HG03457 (cell line): Measurements from ENCODE around the gene TECPR1.
A peak's percentile ranks its signal among the peaks of the same experiment; 100 is the strongest.

Source experiments
- ATAC-seq: cut with Tn5 transposase; IDR thresholded peaks from one replicate; pipeline ENCODE4 v1.9.1; 2021; ENCODE audit warnings: moderate number of reproducible peaks; ENCODE audit not compliant: unreplicated experiment

TECPR1 gene, protein sequence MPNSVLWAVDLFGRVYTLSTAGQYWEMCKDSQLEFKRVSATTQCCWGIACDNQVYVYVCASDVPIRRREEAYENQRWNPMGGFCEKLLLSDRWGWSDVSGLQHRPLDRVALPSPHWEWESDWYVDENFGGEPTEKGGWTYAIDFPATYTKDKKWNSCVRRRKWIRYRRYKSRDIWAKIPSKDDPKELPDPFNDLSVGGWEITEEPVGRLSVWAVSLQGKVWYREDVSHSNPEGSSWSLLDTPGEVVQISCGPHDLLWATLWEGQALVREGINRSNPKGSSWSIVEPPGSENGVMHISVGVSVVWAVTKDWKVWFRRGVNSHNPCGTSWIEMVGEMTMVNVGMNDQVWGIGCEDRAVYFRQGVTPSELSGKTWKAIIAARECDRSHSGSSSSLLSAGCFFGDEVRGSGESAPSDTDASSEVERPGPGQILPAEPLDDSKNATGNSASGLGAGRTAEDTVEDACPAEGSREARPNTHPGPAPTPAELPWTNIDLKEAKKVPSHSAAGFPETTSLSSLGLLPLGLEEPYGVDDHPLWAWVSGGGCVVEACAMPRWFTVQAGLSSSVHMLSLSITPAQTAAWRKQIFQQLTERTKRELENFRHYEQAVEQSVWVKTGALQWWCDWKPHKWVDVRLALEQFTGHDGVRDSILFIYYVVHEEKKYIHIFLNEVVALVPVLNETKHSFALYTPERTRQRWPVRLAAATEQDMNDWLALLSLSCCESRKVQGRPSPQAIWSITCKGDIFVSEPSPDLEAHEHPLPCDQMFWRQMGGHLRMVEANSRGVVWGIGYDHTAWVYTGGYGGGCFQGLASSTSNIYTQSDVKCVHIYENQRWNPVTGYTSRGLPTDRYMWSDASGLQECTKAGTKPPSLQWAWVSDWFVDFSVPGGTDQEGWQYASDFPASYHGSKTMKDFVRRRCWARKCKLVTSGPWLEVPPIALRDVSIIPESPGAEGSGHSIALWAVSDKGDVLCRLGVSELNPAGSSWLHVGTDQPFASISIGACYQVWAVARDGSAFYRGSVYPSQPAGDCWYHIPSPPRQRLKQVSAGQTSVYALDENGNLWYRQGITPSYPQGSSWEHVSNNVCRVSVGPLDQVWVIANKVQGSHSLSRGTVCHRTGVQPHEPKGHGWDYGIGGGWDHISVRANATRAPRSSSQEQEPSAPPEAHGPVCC

DNA sequence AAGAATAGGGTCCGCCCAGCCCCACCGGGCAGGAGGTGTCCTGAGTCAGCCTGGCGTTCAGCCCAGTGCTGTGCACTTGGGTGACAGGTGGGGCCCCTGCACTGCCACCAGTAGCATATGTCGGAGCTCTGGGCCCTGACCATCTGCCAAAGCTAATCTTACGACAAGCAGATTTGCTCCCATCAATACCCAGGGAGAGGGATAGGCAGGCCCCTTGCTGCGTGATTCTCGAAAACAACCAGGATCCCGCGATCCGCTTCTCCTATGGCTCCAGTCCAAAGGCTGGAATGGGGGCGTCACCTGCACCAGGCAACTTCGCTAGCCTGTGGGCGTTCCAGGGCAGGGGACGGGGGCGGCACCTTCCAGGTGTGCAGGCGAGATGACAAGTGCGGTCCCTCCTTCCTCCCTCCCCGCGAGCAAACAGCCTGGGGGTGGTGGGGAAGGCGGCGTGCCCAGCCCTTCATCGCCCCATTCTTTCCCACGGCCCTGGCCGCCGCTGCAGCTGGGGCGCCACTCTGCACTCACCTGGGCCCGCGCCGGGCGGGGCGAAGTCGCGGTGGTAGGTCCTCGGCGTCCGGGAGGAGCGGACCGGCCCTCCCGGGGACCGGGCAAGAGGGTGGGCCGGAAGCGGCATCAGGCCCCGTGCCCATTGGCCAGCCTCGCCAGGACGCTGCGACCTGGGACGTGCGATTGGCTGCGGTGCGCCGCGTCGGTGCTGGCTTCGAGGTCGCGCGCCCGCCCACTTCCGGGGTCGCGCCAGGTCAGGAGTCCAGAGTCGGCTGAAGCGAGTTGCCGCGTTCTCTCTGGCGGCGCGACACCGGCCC lies at the start of gene TECPR1:
Gene TECPR1, minus strand, starts transcription at position 632 of the 824 bp plus-strand sequence. CDS start 6,086 bp downstream, outside the sequence.
- peak; percentile 97 for ATAC-seq

DNA sequence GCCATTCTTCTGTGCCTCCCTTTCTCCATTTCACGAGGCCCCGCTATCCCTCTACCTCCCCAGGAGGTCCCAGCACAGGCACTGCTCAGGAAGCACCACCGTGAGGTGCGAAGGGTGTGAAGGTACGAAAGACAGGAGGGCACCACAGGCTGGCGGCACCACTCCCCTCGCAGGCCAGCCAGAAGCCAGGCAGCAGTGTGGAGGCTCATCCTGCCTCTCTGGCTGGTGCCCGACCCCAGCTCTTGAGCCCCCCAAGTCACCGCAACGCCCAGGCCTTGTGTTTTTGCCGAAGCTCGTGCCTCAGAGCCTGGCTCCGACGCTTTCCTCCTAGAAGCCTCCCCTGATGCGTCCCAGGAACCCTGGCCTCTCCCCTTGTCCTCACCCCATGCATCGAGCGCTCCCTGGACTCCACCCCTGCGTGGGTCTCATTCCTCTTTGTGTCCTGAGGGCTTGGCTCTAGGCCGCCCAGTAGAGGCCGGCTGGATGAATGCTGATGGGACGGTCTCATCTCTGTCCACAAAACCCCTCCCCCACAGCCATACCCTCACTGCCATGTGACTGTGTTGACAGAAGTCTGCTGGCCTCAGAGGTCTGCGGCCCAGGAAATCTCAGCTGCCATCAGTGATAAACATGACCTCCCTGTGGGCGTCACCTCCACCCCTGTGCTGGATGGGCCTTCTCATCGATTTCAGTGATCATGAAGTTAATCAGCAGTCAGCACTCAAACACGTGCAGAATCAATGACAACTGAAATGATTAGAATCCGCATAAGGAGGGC lies 48.8 kb upstream of the TECPR1 start:
- ATAC-seq, result no peak

DNA sequence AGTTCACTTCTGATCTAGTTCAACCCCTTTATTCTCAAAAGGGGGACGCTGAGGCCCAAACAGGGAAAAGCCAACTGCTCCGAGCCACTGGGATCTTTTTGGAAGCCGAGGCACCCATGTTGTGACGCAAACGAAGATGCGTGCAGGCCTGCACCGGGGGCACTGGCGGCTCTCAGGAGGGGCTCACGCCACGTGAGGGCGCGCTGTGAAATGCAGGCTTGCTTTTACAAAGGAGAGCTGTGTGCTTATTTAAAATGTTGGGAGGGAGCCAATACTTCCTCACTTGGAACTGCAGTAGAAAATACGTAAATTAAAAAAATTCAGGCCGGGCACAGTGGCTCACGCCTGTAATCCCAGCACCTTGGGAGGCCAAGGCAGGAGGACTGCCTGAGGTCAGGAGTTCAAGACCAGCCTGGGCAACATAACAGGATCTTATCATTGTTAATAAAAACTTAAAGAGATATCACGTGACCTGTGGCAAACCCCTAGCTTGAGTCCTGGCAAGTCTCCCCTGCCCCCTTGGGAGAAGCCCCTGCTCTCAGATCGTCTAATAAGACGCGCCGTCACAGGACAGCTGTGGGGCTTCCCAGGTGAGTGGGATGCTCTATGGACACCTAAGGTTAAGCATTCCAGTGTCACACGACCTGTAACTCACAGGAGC lies 45.7 kb upstream of the TECPR1 start:
- no peak for ATAC-seq

DNA sequence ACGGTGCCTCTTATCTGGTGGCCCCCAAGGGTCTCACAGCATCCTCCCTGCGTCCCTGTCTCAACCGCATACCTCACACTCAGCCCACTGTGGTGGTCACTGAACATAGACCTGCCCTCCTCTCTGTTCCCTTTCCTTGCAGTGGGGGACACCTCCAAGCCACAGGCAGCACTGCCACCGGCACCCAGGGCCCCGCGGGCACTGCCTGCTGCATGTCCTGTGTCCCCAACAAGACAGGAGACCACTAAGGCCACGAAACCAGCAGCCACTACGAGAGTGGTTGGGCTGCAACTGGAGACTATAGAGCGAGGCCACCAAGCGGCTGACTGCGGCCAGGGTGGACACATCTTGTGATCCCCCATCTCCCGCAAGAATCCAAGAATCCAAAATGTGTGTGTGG lies 44.8 kb upstream of the TECPR1 start:
- no peak for ATAC-seq

DNA sequence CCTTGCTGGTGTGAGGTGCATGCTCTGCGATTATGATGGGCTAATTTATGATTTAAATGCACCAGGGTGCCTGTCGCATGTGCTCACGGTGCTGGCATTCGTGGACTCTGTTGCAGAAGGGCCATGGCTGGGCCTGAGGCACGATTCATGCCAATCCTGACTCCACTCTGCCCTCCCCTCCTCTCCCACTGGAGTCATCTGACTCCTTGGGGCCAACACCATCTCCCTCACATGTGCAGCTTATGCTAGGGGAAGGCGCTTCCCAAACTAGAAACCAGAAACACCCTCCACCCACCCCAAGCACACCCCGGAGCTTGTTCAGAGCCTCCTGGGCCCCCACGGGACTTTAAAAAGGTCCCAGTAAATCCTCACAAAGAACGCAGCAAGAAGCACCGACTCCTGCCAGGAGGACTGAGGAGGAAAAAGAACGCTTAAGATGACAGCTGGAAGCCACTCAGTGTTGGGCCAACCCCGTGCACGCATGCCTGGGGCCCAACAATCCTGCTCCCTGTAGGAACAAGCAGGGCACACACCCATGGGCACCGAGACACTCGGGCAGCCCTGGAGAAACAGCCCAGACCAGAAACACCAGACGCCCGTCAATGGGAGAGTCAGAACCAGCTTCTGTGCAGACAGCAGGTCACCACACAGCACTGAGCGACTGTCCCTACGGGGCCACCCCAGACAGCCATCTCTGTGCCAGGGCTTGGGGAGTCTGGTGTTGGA lies 43.6 kb upstream of the TECPR1 start:
- ATAC-seq, result no peak

DNA sequence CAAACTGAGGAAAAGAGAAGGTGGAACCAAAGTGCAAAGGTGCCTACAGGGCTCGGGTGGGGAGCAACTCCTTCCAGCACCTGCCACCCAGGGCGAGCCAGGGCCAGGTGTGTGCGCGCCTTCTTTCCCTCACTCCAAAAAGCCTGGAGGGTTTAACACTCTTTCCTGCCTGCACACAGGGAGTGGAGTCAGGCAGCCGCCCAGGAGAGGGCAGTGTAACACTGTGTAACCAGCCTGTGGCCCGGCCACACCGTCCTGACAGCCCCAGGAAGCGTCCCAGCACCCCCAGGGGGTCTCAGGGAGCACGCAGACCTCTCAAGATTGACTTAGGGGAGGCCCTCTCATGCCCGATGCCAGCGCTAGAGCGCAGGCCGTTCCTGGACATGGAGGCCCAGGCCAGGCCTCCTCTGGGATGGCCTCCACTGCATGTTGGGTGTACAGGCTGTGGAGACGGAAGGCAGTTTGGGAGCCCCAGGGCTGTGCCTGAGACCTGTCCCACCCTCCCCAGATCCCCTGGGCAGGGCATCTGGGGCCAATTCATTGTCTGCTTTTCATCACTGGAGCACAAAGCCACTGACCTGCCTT lies 42.9 kb upstream of the TECPR1 start:
- ATAC-seq, result no peak

DNA sequence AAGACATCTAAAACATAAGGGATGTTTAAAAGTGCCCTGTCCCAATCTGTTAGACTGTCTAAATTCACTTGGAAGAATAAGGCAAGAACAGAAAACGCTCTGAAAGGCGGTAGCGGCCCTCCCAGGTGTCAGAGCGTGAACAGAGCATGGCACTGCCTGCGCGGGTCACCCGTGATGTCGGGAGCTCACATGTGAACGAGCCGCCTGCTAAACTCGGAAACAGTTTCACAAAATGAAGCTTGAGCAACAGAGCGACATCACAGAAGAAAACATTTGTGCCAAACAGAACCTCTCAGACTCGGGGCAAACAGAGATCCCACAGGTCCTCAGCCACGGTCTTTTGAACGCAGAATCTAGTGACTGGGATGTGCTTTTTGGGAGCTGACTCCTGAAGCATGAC lies 42.3 kb upstream of the TECPR1 start:
- no peak for ATAC-seq

DNA sequence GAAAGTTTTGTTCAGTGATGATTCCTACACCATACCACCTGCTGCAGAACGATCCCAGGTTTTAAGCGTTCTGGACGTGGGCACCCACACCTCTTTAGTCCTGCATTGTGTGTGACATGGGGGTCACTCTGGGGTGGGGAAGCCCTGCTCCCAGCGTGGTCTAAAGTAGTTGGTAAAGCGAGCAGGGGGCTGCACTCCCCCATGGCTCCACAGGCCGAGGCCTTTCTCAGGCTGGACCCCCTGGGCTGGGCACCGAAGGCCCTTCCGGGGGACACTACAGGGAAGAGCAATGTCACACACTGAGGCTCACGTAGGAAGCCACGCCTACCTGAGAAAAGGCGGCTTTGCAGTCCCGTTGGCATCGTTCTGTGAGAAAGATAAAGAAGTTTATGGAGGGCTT lies 41.7 kb upstream of the TECPR1 start:
- ATAC-seq, result no peak

DNA sequence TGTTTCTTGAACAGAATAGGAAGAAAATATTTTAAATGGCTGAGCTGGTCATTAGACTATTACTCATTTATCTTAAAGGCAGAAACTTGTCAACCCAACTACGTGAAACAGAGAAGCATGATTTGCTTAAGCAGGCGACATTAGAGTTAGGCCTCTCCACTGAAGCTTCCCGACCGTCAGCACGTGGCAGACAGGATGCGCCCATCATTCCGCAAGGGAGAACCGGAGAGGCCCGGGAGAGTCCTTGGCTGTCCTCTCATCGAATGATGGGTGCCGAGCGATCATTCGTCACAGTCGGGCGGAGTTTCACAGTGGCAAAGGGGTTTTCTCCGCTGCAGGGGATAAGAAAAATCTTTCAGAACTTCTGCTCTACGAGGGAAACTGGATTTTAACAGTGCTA lies 41.2 kb upstream of the TECPR1 start:
- ATAC-seq, result no peak

DNA sequence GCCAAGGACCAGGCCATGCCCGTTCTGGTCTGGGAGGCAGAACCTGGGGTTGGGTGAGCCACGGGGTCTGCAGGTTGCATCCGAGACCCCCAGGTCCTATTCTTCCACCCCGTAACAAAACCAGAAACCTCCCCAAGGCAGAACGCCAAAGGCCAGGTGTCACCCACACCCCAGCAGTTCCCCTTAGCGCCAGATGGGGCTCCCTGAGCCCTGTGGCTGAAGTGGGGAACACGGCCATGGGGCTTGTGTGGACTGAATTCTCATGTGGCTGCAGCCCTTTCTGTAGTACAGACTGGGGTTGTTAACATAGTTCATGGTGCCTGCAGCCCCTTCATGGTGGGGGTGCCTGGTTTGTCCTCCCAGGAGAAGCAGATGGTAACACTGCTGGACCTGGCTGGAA lies 39.7 kb upstream of the TECPR1 start:
- ATAC-seq, result no peak

DNA sequence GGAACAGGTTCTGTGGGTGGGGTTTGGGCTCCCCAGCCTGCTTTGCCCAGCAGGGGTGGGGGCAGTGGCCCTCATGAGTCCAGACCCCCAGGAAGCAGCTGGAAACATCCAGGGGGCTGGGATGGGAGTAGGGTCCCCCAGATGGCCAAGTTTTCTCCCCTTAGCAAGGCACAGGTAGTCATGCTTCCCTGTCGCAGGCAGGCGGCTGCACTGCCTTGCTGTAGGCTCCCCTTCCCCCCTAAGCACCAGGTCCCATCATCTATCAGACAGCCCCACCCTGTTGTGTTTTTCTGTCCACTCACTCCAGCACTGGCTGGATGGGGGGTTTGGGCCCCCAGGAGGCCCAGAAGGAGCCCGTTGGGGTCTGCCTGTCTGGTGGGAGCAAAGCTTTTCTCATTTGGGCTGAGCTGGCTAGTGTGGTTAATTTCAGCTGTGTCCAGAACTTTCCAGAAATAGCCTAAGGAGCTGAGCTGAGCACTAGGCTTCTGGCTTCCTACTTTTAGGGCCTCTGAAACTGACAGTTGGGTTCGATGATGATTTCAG lies 37.4 kb upstream of the TECPR1 start:
- no peak for ATAC-seq

DNA sequence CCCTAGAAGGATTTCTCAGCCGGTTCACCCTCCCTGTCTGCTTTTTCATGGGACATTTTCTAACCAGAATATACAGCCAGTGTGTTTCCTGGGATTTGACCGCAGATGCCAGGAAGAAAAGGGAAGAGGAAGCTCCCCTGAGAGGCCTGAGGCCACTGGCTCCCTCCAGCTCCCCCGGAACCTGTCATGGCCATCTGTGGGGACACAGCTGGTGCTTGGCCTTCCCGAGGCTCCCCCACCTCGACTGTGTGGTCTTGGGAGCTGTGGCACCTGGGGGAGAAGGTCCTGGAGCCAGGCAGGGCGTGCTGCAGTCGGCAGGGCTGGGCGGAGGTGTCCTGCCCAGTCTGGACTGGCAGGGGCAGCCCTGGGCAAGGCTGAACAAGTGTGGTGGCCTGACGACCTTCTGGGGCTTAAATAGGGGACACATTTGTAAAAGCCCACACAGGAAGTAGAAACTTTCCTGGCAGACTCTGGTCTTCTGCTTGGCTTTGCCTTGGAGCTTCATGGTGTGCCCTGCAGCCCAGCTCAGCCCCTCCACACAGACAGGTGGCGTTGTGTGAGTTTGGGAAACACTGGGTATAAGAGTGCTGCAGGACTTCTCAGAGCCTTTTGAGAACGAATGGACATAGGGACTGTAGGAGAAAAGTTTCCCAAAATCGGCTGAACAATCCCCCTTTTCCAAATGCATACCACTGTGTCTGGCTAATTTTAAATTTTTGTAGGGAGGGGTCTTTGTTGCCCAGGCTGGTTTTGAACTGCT lies 36.2 kb upstream of the TECPR1 start:
- ATAC-seq, result no peak

DNA sequence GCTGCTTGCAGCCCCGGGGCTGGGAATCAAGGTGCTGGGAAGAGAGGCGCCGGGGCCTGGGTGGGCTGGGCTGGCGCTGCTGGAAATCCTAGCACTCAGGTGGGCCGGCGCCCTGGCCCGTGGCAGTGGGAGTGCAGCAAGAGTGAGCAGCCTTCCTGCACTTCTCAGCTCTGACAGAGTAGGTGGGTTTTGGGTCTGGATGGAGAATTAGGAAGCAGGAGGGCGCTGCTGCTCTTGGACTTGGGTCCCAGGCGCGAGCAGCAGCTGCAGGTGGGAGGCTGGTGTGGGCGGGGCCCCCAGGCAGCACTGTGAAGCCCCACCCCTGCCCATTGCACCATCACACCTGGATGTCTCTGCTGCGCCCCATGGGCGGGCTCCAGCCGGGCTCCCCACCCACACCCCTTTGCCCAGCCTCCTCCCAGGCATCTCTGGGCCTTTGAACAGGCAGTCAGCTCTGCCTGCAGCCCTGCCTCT lies 35.5 kb upstream of the TECPR1 start:
- no peak for ATAC-seq

DNA sequence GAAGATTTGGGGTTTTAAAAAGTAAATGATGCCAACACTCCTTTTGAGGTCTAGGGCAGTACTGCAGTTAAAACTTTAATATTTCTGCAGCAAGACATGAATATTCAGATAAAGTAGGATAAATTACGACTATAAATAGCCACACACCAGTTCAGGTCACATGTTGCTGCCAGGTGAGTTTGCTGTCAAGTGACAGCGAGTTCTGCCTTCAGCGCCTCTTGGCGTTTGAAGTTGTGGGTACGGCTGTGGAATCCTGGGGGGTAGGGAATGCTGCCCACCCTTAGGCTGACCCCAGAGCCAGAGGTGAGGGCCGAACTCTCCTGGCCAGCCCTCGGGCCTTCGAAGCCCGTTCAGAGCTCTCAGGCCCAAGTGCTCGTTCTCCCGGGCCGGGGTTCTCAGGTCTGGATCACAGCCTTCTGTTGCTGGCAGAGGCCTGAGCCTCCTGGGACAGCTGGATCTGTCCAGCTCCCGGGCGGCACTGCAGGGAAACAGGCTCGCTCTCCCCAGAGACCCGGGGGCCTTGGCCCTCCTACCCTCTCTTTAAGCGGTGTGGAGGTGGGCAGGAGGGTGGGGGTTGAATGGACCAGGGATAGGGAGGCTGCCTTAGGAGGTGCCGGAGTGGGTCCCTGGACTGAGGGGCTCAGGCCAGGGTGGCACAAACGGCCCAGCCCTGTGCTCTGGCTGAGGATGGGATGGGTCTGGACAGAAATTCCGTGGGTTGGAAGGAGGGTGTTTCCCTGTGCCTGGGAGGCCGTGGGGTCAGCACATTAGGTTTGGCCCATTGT lies 34.9 kb upstream of the TECPR1 start:
- no peak for ATAC-seq

DNA sequence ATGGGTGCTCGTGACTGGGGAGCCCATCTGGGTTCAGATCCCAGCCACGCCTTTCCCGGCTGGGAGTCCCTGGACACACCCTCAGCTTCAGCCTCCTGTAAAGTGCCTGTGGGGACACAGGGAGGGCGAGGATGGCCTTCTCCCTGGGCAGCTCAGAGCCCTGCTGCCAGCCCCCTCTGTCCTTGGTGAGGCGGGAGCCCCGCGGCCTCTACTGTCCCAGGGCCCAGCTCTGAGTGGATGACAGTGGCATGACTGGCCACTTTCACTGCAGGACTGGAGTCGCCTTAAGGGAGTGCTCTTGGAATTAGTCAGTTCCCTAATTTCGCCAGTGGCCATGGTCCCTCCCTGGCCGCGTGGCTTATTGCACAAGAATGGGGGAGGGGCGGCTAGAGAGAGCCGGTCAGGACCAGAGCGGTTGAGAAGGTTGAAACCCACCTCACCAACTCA lies 34.1 kb upstream of the TECPR1 start:
- ATAC-seq, result no peak
